Measurements from ENCODE around the gene GPC6.

DNA sequence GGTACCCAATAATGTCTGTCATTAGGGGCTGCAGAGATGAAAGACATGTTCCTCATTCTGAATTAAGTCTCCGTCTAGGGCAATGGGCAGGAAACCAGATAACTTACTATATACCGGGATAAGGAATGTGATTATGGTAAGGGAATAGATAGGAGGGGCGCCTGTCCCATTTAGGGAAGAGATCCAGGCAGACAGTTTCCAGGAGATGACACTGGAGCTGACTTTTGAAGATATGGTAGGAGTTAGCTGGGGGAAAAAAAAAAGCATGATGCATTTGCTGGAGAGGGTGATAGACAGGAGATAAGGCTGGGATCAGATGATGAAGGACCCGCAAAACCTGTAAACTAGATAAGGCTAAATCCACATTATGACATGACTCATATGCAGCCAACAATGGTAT is 912.2 kb downstream of the GPC6 start:
- TF ChIP-seq FOXK2 (IDR thresholded peaks at IDR 0.05) (no peak), SP1 (IDR thresholded peaks at IDR 0.05) (no peak), FOXM1 (IDR thresholded peaks at IDR 0.05; ENCODE audit: borderline replicate concordance) (no peak), LEF1 (IDR thresholded peaks at IDR 0.05; ENCODE audit: borderline replicate concordance) (no peak), TARDBP (IDR thresholded peaks at IDR 0.05) (no peak)
